Natural killer cell treated with Interleukin-12 subunit alpha and Interleukin-12 subunit beta and Interleukin-15 and Interleukin-18, amount 100 ng/mL, for 72 hours (primary cell): ENCODE measurements around the gene LRRC28. TPM values are rescaled to one million over a fixed set of nuclear protein-coding genes. Genes with fewer than 3 reads are reported as not detected.

Experiments used
- total RNA-seq, 2 donors: library from RNA; stranded (reverse); gene quantifications; one replicate each; pipeline ENCODE4 v1.2.3, GENCODE V29; 2022

Gene LRRC28
- total RNA-seq, 2 donors from 2014 or later, result 28.9 to 51.7 TPM

Other genes with a start within 250 kb of the LRRC28 start
- not detected for gene PGPEP1L, start 243.7 kb upstream of the LRRC28 start, total RNA-seq
- under 1 TPM; 0.20 to 0.26 TPM for gene SYNM, start 146.4 kb upstream of the LRRC28 start, total RNA-seq
- 1 to 10 TPM in 1 of 2 donors, under 1 TPM in 1; 1.00 to 3.6 TPM for gene TTC23, start 1.9 kb upstream of the LRRC28 start, total RNA-seq